Gastrocnemius medialis (tissue), 4 donors: Measurements from ENCODE around the gene ZNF514.

Source experiments
- CTCF ChIP-seq, 5 experiments: fragments of 450-650 bp in 3 of 5; fragments of 200-600 bp in 2 of 5; sonication (generic) in 2 of 5; IDR thresholded peaks in 4 of 5; conservative IDR thresholded peaks in 1 of 5; 1 replicate in 4 of 5; 2 replicates in 1 of 5; pipeline ENCODE4 v1.5.1; 2016 to 2019; ENCODE audit warnings: antibody characterized with exemption in 5 of 5, mild to moderate bottlenecking in 3 of 5, moderate library complexity in 3 of 5
- POLR2A ChIP-seq, 2 donors: fragments of 450-650 bp; IDR thresholded peaks; one replicate each; pipeline ENCODE4 v1.6.1; 2017; ENCODE audit warnings: antibody characterized with exemption in 2 of 2, mild to moderate bottlenecking in 2 of 2, moderate library complexity in 2 of 2

- TF ChIP-seq CTCF (IDR thresholded peaks at IDR 0.05 in 4 of 5, conservative IDR thresholded peaks at IDR 0.05 in 1 of 5): no peak
- TF ChIP-seq POLR2A (IDR thresholded peaks at IDR 0.05): no peak
Observed at GRCh38 chr2:95121093-95121406, 38.6 kb downstream of the ZNF514 start.
